Body of pancreas (tissue), 4 donors: ENCODE results near the gene TGM1. TPM values are rescaled to one million over a fixed set of nuclear protein-coding genes. Genes with fewer than 3 reads are reported as not detected.

ENCODE experiments used
- ATAC-seq: fragments of 150-250 bp; one replicate; pipeline ENCODE4 v1.9.1; 2016
- DNase-seq, 4 donors: peaks; one replicate each; pipeline ENCODE4 v3.0.0-alpha.2; 2019
- H3K27ac ChIP-seq, 4 donors: fragments of 200-600 bp; sonication (generic); 1 replicate in 3 of 4; 2 replicates in 1 of 4; pipeline versions ENCODE4 v1.5.1 to v1.6.1; 2016 to 2019; ENCODE audit warnings: mild to moderate bottlenecking in 1 of 4, mixed read lengths in 1 of 4, moderate library complexity in 1 of 4
- H3K27me3 ChIP-seq, 2 donors: fragments of 200-600 bp; sonication (generic); one replicate each; pipeline ENCODE4 v1.6.0; 2016; ENCODE audit warnings: mild to moderate bottlenecking in 1 of 2
- H3K36me3 ChIP-seq, 2 donors: fragments of 200-600 bp; sonication (generic); replicated peaks in 1 of 2; 2 replicates each; pipeline ENCODE4 v1.5.1; 2016; ENCODE audit warnings: low read depth in 2 of 2; ENCODE audit not compliant: insufficient read depth in 1 of 2
- H3K4me1 ChIP-seq: fragments of 200-600 bp; sonication (generic); one replicate; pipeline ENCODE4 v1.6.0; 2016
- H3K4me3 ChIP-seq, 2 donors: fragments of 200-600 bp; sonication (generic); 1 replicate in 1 of 2; 2 replicates in 1 of 2; pipeline ENCODE4 v1.5.1; 2016 to 2019
- H3K9me3 ChIP-seq, 3 donors: fragments of 200-600 bp; sonication (generic); 1 replicate in 2 of 3; 2 replicates in 1 of 3; pipeline ENCODE4 v1.5.1; 2016
- POLR2A ChIP-seq, 3 donors: fragments of 450-650 bp; IDR thresholded peaks; one replicate each; pipeline ENCODE4 v1.6.1; 2016; ENCODE audit warnings: antibody characterized with exemption in 3 of 3, mild to moderate bottlenecking in 2 of 3
- WGBS, 2 donors: methylation state at CpG; one replicate each; pipeline ENCODE4 v1.1.5; 2017; 5-methylcytosine and 5-hydroxymethylcytosine counted together
- intact Hi-C: fragments of 100-400 bp; cut with DNase I; formaldehyde crosslinking; loops from one replicate; pipeline ENCODE4 v1.15.1; 2023
- total RNA-seq, 2 donors: library from RNA; depleted of rRNA; stranded (reverse); fragments of >200 nt; gene quantifications; one replicate each; pipeline ENCODE4 v1.1.0, GENCODE V29; 2016
- TF ChIP-seq, protein P1 (sequence below), 7 experiments: fragments of 450-650 bp in 4 of 7; fragments of 200-600 bp in 3 of 7; sonication (generic) in 3 of 7; IDR thresholded peaks; one replicate each; pipeline ENCODE4 v1.5.1; 2016 to 2019; ENCODE audit warnings: antibody characterized with exemption in 7 of 7

Gene TGM1
- total RNA-seq, 2 donors from 2014 or later = 2.9 to 13.8 TPM

DNA sequence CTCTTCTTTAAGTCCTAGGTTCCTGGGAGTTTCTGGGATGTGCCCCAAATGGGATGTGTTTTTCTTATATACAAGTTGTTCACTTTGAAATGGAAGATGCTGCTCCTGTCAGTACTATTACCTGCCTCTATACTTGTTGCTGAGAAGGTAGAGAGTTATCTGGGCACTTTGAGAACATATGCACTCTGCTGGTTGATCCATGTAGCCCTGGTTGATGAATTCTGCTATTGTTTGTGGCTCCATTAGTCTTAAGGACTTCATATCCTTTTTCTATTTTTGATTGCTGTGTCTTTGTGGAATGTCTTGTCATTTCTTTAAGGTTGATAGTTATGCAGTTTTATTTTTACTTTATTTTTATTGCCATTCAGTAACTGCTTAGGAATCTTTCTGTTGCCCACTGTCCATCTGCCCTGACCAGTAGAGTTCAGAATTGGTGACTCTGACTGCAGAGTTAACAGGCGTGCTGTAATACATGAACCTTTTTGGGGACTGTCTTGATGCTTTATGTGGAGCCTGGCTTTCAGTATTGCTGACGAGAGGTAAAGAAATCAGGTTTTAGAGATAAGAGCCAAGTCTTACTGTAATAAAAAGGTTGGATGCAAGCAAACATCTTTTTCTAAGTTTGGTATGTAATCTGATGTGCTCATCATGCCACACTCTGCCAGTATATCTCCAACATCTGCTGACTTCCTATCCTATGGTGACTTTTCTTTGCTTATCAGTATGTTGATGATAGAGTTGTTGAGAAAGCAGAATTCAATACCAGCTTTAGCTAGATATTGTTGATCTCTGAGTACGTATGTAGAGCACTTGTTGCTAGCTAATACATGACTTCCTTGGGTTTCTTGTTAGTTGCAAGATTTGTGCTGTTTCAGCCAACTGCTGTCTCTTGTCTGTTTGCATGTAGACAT is 28.6 kb downstream of the TGM1 start:
- no peak overlapping the region for H3K27ac ChIP-seq
- intact Hi-C loops = no loop called here
- peaks cover 43% of the 10 kb centered on the region for H3K4me1 ChIP-seq
- H3K9me3 ChIP-seq = no peaks in the 10 kb centered on the region
- H3K27me3 ChIP-seq = no peaks in the 10 kb centered on the region
- no peak for ATAC-seq
- WGBS, 2 donors = 77 to 80% methylated on average over 3 of the region's 3 CpGs
- no peak overlapping the region for H3K4me3 ChIP-seq
- H3K36me3 ChIP-seq = peaks cover 0 to 17% of the 10 kb centered on the region in 2 donors
- no peak for TF ChIP-seq POLR2A (IDR thresholded peaks at IDR 0.05)
- TF ChIP-seq, protein P1, sequence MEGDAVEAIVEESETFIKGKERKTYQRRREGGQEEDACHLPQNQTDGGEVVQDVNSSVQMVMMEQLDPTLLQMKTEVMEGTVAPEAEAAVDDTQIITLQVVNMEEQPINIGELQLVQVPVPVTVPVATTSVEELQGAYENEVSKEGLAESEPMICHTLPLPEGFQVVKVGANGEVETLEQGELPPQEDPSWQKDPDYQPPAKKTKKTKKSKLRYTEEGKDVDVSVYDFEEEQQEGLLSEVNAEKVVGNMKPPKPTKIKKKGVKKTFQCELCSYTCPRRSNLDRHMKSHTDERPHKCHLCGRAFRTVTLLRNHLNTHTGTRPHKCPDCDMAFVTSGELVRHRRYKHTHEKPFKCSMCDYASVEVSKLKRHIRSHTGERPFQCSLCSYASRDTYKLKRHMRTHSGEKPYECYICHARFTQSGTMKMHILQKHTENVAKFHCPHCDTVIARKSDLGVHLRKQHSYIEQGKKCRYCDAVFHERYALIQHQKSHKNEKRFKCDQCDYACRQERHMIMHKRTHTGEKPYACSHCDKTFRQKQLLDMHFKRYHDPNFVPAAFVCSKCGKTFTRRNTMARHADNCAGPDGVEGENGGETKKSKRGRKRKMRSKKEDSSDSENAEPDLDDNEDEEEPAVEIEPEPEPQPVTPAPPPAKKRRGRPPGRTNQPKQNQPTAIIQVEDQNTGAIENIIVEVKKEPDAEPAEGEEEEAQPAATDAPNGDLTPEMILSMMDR (IDR thresholded peaks at IDR 0.05) = no peak
- no peak for DNase-seq

DNA sequence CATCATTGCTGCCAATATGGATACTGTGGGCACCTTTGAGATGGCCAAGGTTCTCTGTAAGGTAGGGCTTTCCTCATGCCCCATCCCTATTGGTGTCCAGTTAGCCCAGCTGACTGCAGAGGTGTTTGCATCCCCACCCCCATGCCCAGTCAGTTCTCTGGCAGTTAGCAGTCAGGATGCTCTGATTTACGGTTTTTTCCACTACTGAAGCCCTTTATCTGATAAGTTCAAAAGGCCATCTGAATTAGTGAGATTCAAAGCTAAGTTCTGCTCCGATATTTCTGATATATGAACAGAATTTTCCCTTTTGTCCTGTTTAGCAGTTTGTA is 29.5 kb downstream of the TGM1 start:
- TF ChIP-seq, protein P1 (IDR thresholded peaks at IDR 0.05) = no peak
- no peak for TF ChIP-seq POLR2A (IDR thresholded peaks at IDR 0.05)
- peak overlapping the region in 2 of 4 donors; percentile 86 to 94 for H3K27ac ChIP-seq
- WGBS, 2 donors = 32 to 48% methylated on average over 2 of the region's 2 CpGs
- H3K4me3 ChIP-seq = peak overlapping the region in 1 of 2 donors; percentile 86
- H3K4me1 ChIP-seq = peaks cover 36% of the 10 kb centered on the region
- H3K27me3 ChIP-seq = no peaks in the 10 kb centered on the region
- DNase-seq = peak in 1 of 4 donors; percentile 10
- H3K36me3 ChIP-seq = peaks cover 0 to 16% of the 10 kb centered on the region in 2 donors
- ATAC-seq = no peak
- H3K9me3 ChIP-seq = no peaks in the 10 kb centered on the region
- intact Hi-C loops = no loop called here

- DNase-seq = no peak
- intact Hi-C loops = no loop called here
- TF ChIP-seq, protein P1 (IDR thresholded peaks at IDR 0.05) = no peak
- TF ChIP-seq POLR2A (IDR thresholded peaks at IDR 0.05) = peak in 2 of 3 donors; percentile 50 to 55
- Histone ChIP-seq H3K4me3 (peak within 1 kb of the TSS; percentile 76 to 86), H3K9me3 (no peaks in the 10 kb centered on the region), H3K27ac (peak within 1 kb of the TSS; percentile 77 to 94 (median 84)), H3K27me3 (no peaks in the 10 kb centered on the region), H3K36me3 (peaks cover 0 to 10% of the 10 kb centered on the region in 2 donors), H3K4me1 (peaks cover 36% of the 10 kb centered on the region)
- 2 to 5% methylated on average over 19 to 38 of the region's 38 CpGs for WGBS, 2 donors
- ATAC-seq = peak; percentile 48
Observed at GRCh38 chr14:24232645-24233537, 30.1 kb downstream of the TGM1 start, which contains the start of gene GMPR2. GMPR2 (plus strand) TSS chr14:24232929; CDS start chr14:24233254, 325 bp downstream.

GRCh38 chr14:24232121-24232644 is 30.8 kb downstream of the TGM1 start, which contains the start of gene NEDD8:
NEDD8 (minus strand) TSS chr14:24232367; CDS start chr14:24232267, 100 bp downstream.
- 0% methylated on average over 9 to 30 of the region's 30 CpGs for WGBS, 2 donors

More at GRCh38 chr14:24232121-24232644, 30.8 kb downstream of the TGM1 start, which contains the start of gene NEDD8:
- DNase-seq (peak; percentile 86 to 91 (median 88)), ATAC-seq (peak; percentile 92)
- TF ChIP-seq, protein P1 (IDR thresholded peaks at IDR 0.05) = no peak
- TF ChIP-seq POLR2A (IDR thresholded peaks at IDR 0.05) = peak in 2 of 3 donors; percentile 45 to 71
- no peaks in the 10 kb centered on the region for H3K9me3 ChIP-seq
- no peaks in the 10 kb centered on the region for H3K27me3 ChIP-seq
- H3K4me3 ChIP-seq = peak within 1 kb of the TSS; percentile 76 to 86
- intact Hi-C loops = no loop called here
- H3K36me3 ChIP-seq = peaks cover 0 to 8% of the 10 kb centered on the region in 2 donors
- peaks cover 36% of the 10 kb centered on the region for H3K4me1 ChIP-seq
- peak within 1 kb of the TSS; percentile 77 to 94 (median 84) for H3K27ac ChIP-seq
